Breast epithelium (tissue), 4 donors: ENCODE results near the gene OSBPL9. TPM values are rescaled to one million over a fixed set of nuclear protein-coding genes. Genes with fewer than 3 reads are reported as not detected.
A peak's percentile ranks its signal among the peaks of the same experiment; 100 is the strongest.

ENCODE experiments used
- DNase-seq, 2 donors: peaks; one replicate each; pipeline ENCODE4 v3.0.0-alpha.2; 2019; ENCODE audit warnings: low spot score in 2 of 2
- H3K27ac ChIP-seq, 2 donors: fragments of 200-600 bp; sonication (generic) in 1 of 2; one replicate each; pipeline ENCODE4 v1.5.1; 2016 to 2019; ENCODE audit warnings: mild to moderate bottlenecking in 1 of 2
- H3K27me3 ChIP-seq, 2 donors: fragments of 200-600 bp; sonication (generic) in 1 of 2; one replicate each; pipeline versions ENCODE4 v1.5.1 to v1.6.0; 2017 to 2019; ENCODE audit warnings: control low read depth in 1 of 2, mild to moderate bottlenecking in 1 of 2
- H3K36me3 ChIP-seq: fragments of 200-600 bp; one replicate; pipeline ENCODE4 v1.5.1; 2019
- H3K4me1 ChIP-seq, 2 donors: fragments of 200-600 bp; sonication (generic); one replicate each; pipeline ENCODE4 v1.5.1; 2016 to 2019; ENCODE audit warnings: control low read depth in 1 of 2
- H3K4me3 ChIP-seq, 3 donors: fragments of 200-600 bp; sonication (generic); 1 replicate in 2 of 3; 2 replicates in 1 of 3; pipeline ENCODE4 v1.5.1; 2016 to 2019; ENCODE audit warnings: mild to moderate bottlenecking in 3 of 3, moderate library complexity in 2 of 3
- H3K9me3 ChIP-seq, 2 donors: fragments of 200-600 bp; sonication (generic) in 1 of 2; one replicate each; pipeline ENCODE4 v1.5.1; 2016 to 2019; ENCODE audit warnings: control low read depth in 1 of 2
- CTCF ChIP-seq, 3 donors: fragments of 450-650 bp; IDR thresholded peaks; one replicate each; pipeline ENCODE4 v1.5.1; 2016 to 2017; ENCODE audit warnings: antibody characterized with exemption in 3 of 3, mild to moderate bottlenecking in 3 of 3, moderate library complexity in 3 of 3
- POLR2A ChIP-seq: fragments of 450-650 bp; IDR thresholded peaks from one replicate; pipeline ENCODE4 v1.6.1; 2016; ENCODE audit warnings: antibody characterized with exemption, mild to moderate bottlenecking, moderate library complexity
- POLR2AphosphoS5 ChIP-seq, 3 donors: sonication (generic); formaldehyde crosslinking; IDR thresholded peaks; one replicate each; pipeline ENCODE4 v1.6.1; 2017; ENCODE audit warnings: antibody characterized with exemption in 3 of 3
- intact Hi-C: fragments of 100-400 bp; cut with DNase I; formaldehyde crosslinking; loops from one replicate; pipeline ENCODE4 v1.15.1; 2023; ENCODE audit warnings: low total_unique reads
- total RNA-seq, 3 donors: library from RNA; depleted of rRNA; stranded (reverse); fragments of >200 nt; gene quantifications; one replicate each; pipeline ENCODE4 v1.1.0, GENCODE V29; 2016

The OSBPL9 gene
- total RNA-seq, 3 donors from 2014 or later: 107 to 213 (median 136) TPM

DNA sequence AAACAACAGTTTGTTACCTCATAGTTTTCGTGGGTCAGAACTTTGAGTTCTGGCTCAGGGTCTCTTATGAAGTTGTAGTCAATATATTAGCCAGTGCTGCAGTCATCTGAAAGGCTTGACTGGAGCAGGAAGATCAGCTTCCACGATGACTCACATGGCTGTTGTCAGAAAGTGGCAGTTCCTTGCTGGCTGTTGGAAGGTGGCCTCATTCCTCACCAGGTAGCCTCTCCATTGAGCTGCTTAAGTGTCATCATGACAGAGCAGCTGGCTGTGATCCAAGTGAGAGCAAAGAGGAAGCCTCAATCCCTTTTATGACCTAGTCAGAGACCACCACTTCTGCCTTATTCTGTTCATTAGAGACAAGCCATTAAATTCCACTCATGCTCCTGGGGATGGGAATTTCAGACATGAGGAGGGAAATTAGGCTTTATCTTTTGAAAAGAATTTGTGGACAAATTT lies 5.6 kb downstream of the OSBPL9 start:
- Histone ChIP-seq H3K4me3 (no peak overlapping the region), H3K9me3 (no peaks in the 10 kb centered on the region), H3K27me3 (no peaks in the 10 kb centered on the region), H3K4me1 (peaks cover 3 to 26% of the 10 kb centered on the region in 2 donors), H3K36me3 (no peaks in the 10 kb centered on the region), H3K27ac (peak overlapping the region; percentile 64 to 82)
- TF ChIP-seq CTCF (IDR thresholded peaks at IDR 0.05) (no peak), POLR2AphosphoS5 (IDR thresholded peaks at IDR 0.05) (peak; percentile 44 to 64 (median 51)), POLR2A (no peak)
- intact Hi-C loops: no loop called here
- DNase-seq: peak; percentile 58 to 69

DNA sequence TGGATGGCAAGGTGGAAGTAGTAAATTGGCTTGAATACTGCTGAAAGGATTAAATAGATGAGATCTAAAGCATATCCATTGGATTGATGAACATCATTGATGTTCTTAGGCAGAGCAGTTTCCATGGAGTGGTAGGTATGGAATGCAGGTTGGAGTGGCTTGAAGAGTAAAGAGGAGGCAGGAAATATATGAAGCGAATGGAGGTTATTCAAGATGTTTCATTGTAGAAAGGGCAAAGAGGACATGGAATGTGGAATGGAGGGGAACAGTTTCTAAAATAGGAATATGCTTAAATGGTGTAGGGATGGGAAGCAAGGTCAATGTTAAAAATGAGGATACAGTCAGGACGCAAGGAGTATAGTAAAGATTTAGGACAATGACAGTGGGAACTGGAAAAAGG lies 6.1 kb downstream of the OSBPL9 start:
- H3K4me1 ChIP-seq: peaks cover 3 to 26% of the 10 kb centered on the region in 2 donors

DNA sequence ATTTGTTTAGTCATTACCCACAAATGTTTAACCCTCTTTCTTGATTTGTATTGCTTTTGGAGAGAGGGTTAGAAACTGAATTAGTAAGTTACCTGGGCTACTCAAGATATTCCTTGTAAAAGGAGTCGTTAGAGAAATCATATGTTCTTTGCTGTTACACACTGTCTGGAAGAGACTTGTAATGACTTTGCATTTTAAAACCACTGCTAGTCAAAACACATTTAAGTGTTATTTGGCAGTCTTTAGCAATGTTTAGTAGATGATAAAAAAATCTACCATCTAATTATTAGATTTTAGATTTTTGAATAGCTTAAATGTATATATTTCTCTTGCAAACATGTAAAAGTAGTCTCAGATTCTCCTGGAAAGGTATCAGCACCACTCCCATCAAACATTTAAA lies 6.6 kb downstream of the OSBPL9 start:
- H3K4me1 ChIP-seq: peaks cover 3 to 23% of the 10 kb centered on the region in 2 donors
- intact Hi-C loops: no loop called here
- no peaks in the 10 kb centered on the region for H3K9me3 ChIP-seq
- H3K4me3 ChIP-seq: no peak overlapping the region
- no peaks in the 10 kb centered on the region for H3K36me3 ChIP-seq
- TF ChIP-seq POLR2A (no peak), POLR2AphosphoS5 (IDR thresholded peaks at IDR 0.05) (no peak), CTCF (IDR thresholded peaks at IDR 0.05) (no peak)
- peak overlapping the region; percentile 64 to 82 for H3K27ac ChIP-seq
- no peak for DNase-seq
- H3K27me3 ChIP-seq: no peaks in the 10 kb centered on the region

More for the DNA sequence above, 6.1 kb downstream of the OSBPL9 start:
- H3K9me3 ChIP-seq: no peaks in the 10 kb centered on the region
- DNase-seq: no peak
- TF ChIP-seq POLR2AphosphoS5 (IDR thresholded peaks at IDR 0.05) (no peak), CTCF (IDR thresholded peaks at IDR 0.05) (no peak)
- H3K4me3 ChIP-seq: no peak overlapping the region
- intact Hi-C loops: no loop called here
- no peaks in the 10 kb centered on the region for H3K36me3 ChIP-seq
- H3K27me3 ChIP-seq: no peaks in the 10 kb centered on the region
- H3K27ac ChIP-seq: peak overlapping the region; percentile 64 to 82

- peaks cover 3 to 19% of the 10 kb centered on the region in 2 donors for H3K4me1 ChIP-seq
- intact Hi-C loops: no loop called here
- H3K9me3 ChIP-seq: no peaks in the 10 kb centered on the region
- H3K36me3 ChIP-seq: no peaks in the 10 kb centered on the region
- no peak overlapping the region for H3K4me3 ChIP-seq
- H3K27ac ChIP-seq: peak overlapping the region; percentile 11 to 50
- no peaks in the 10 kb centered on the region for H3K27me3 ChIP-seq
- no peak for DNase-seq
- no peak for TF ChIP-seq CTCF (IDR thresholded peaks at IDR 0.05)
- no peak for TF ChIP-seq POLR2AphosphoS5 (IDR thresholded peaks at IDR 0.05)
- no peak for TF ChIP-seq POLR2A
Measured at GRCh38 chr1:51624855-51625254, 8.0 kb downstream of the OSBPL9 start.

GRCh38 chr1:51627672-51628071 lies 10.8 kb downstream of the OSBPL9 start:
- H3K4me3 ChIP-seq: no peak overlapping the region
- H3K27ac ChIP-seq: no peak overlapping the region
- TF ChIP-seq POLR2A: no peak
- TF ChIP-seq POLR2AphosphoS5 (IDR thresholded peaks at IDR 0.05): no peak
- TF ChIP-seq CTCF (IDR thresholded peaks at IDR 0.05): no peak
- H3K27me3 ChIP-seq: no peaks in the 10 kb centered on the region
- no peaks in the 10 kb centered on the region for H3K36me3 ChIP-seq
- peaks cover 0 to 5% of the 10 kb centered on the region in 2 donors for H3K4me1 ChIP-seq
- no peak for DNase-seq
- intact Hi-C loops: no loop called here
- no peaks in the 10 kb centered on the region for H3K9me3 ChIP-seq
